ENCODE results near the gene CASP2. TPM values are rescaled to one million over a fixed set of nuclear protein-coding genes. Genes with fewer than 3 reads are reported as not detected.

Gene CASP2
- total and polyA plus RNA-seq, 2 donors (not counting 1 experiment from before 2014, with no cell fraction given), result 9.4 to 22.6 TPM

- no peak overlapping the region for H3K4me3 ChIP-seq (replicated peaks in 1 of 4; ENCODE audit: control extremely low read depth in 1 of 4, insufficient read depth in 1 of 4, low read depth in 3 of 4, low read length in 4 of 4)
Observed at GRCh38 chr7:143256932-143257331, 31.2 kb upstream of the CASP2 start.

GRCh38 chr7:143257501-143257900, 30.6 kb upstream of the CASP2 start:
- H3K27ac ChIP-seq (ENCODE audit: insufficient read depth, low read length), result no peak overlapping the region
- no peak for DNase-seq (ENCODE audit: low read depth in 2 of 2)
- no peaks in the 10 kb centered on the region for H3K27me3 ChIP-seq (ENCODE audit: control insufficient read depth, insufficient read depth, low read length)
- H3K9ac ChIP-seq (ENCODE audit: insufficient read depth, low read length), result no peak overlapping the region
- no peaks in the 10 kb centered on the region for H3K9me3 ChIP-seq (ENCODE audit: control insufficient read depth, insufficient read depth, low read depth, low read length)
- no peaks in the 10 kb centered on the region for H3K36me3 ChIP-seq (ENCODE audit: control insufficient read depth, insufficient read depth, low read length)
- H4K20me1 ChIP-seq (ENCODE audit: control insufficient read depth, extremely low read depth, insufficient read depth, low read length), result no peaks in the 10 kb centered on the region
- no peaks in the 10 kb centered on the region for H3K4me1 ChIP-seq (ENCODE audit: control insufficient read depth, extremely low read depth, insufficient read depth, low read length)
- no peak overlapping the region for H2AFZ ChIP-seq (ENCODE audit: low read length)
- no peak overlapping the region for H3K4me3 ChIP-seq (replicated peaks in 1 of 4; ENCODE audit: control extremely low read depth in 1 of 4, insufficient read depth in 1 of 4, low read depth in 3 of 4, low read length in 4 of 4)
- H3K4me2 ChIP-seq (ENCODE audit: extremely low read depth, insufficient read depth, low read length), result no peak overlapping the region
- H3K79me2 ChIP-seq (ENCODE audit: control insufficient read depth, insufficient read depth, low read length), result no peaks in the 10 kb centered on the region
- no peak for TF ChIP-seq CTCF (conservative IDR thresholded peaks at IDR 0.05 in 1 of 2, IDR thresholded peaks at IDR 0.05 in 1 of 2; ENCODE audit: low read depth in 1 of 2, low read length in 2 of 2)
- no peak for TF ChIP-seq EZH2 (IDR thresholded peaks at IDR 0.05; ENCODE audit: low read length, missing control alignments)

More at GRCh38 chr7:143256932-143257331, 31.2 kb upstream of the CASP2 start:
- DNase-seq (ENCODE audit: low read depth in 2 of 2), result no peak
- Histone ChIP-seq H3K9ac (ENCODE audit: insufficient read depth, low read length) (no peak overlapping the region), H3K36me3 (ENCODE audit: control insufficient read depth, insufficient read depth, low read length) (no peaks in the 10 kb centered on the region), H2AFZ (ENCODE audit: low read length) (no peak overlapping the region), H3K27ac (ENCODE audit: insufficient read depth, low read length) (no peak overlapping the region), H3K4me2 (ENCODE audit: extremely low read depth, insufficient read depth, low read length) (no peak overlapping the region), H3K27me3 (ENCODE audit: control insufficient read depth, insufficient read depth, low read length) (no peaks in the 10 kb centered on the region), H4K20me1 (ENCODE audit: control insufficient read depth, extremely low read depth, insufficient read depth, low read length) (no peaks in the 10 kb centered on the region), H3K79me2 (ENCODE audit: control insufficient read depth, insufficient read depth, low read length) (no peaks in the 10 kb centered on the region), H3K4me1 (ENCODE audit: control insufficient read depth, extremely low read depth, insufficient read depth, low read length) (no peaks in the 10 kb centered on the region), H3K9me3 (ENCODE audit: control insufficient read depth, insufficient read depth, low read depth, low read length) (no peaks in the 10 kb centered on the region)
- TF ChIP-seq CTCF (conservative IDR thresholded peaks at IDR 0.05 in 1 of 2, IDR thresholded peaks at IDR 0.05 in 1 of 2; ENCODE audit: low read depth in 1 of 2, low read length in 2 of 2), result no peak

- DNase-seq (ENCODE audit: low read depth in 2 of 2), result no peak
Observed at GRCh38 chr7:143258831-143259230, 29.3 kb upstream of the CASP2 start.

More at GRCh38 chr7:143258831-143259230, 29.3 kb upstream of the CASP2 start:
- no peaks in the 10 kb centered on the region for H3K36me3 ChIP-seq (ENCODE audit: control insufficient read depth, insufficient read depth, low read length)
- H3K9ac ChIP-seq (ENCODE audit: insufficient read depth, low read length), result no peak overlapping the region
- no peaks in the 10 kb centered on the region for H3K9me3 ChIP-seq (ENCODE audit: control insufficient read depth, insufficient read depth, low read depth, low read length)
- H2AFZ ChIP-seq (ENCODE audit: low read length), result peak overlapping the region; percentile 66
- H3K4me1 ChIP-seq (ENCODE audit: control insufficient read depth, extremely low read depth, insufficient read depth, low read length), result no peaks in the 10 kb centered on the region
- no peak for TF ChIP-seq CTCF (conservative IDR thresholded peaks at IDR 0.05 in 1 of 2, IDR thresholded peaks at IDR 0.05 in 1 of 2; ENCODE audit: low read depth in 1 of 2, low read length in 2 of 2)
- TF ChIP-seq EZH2 (IDR thresholded peaks at IDR 0.05; ENCODE audit: low read length, missing control alignments), result no peak
- H4K20me1 ChIP-seq (ENCODE audit: control insufficient read depth, extremely low read depth, insufficient read depth, low read length), result no peaks in the 10 kb centered on the region
- H3K27ac ChIP-seq (ENCODE audit: insufficient read depth, low read length), result no peak overlapping the region
- H3K4me2 ChIP-seq (ENCODE audit: extremely low read depth, insufficient read depth, low read length), result peak overlapping the region; percentile 27
- no peak overlapping the region for H3K4me3 ChIP-seq (replicated peaks in 1 of 4; ENCODE audit: control extremely low read depth in 1 of 4, insufficient read depth in 1 of 4, low read depth in 3 of 4, low read length in 4 of 4)
- no peaks in the 10 kb centered on the region for H3K79me2 ChIP-seq (ENCODE audit: control insufficient read depth, insufficient read depth, low read length)
- H3K27me3 ChIP-seq (ENCODE audit: control insufficient read depth, insufficient read depth, low read length), result no peaks in the 10 kb centered on the region

Measured in fibroblast of lung (primary cell).